GM23248 (cell line): ENCODE results near the gene EMP2. TPM values are rescaled to one million over a fixed set of nuclear protein-coding genes. Genes with fewer than 3 reads are reported as not detected.

Experiments used
- DNase-seq: peaks from one replicate; pipeline ENCODE4 v3.0.0-alpha.2; 2015
- H2AFZ ChIP-seq: fragments of 200-600 bp; sonication (generic); 2 replicates; pipeline ENCODE4 v1.6.1; 2016; ENCODE audit warnings: antibody characterized with exemption
- H3F3A ChIP-seq: fragments of 200-600 bp; sonication (generic); 2 replicates; pipeline ENCODE4 v1.6.1; 2016; ENCODE audit warnings: mild to moderate bottlenecking, antibody characterized with exemption, mixed run types; ENCODE audit not compliant: insufficient read depth
- H3K27ac ChIP-seq: fragments of 200-600 bp; sonication (generic); 2 replicates; pipeline ENCODE4 v1.5.1; 2016; ENCODE audit warnings: mild to moderate bottlenecking
- H3K27me3 ChIP-seq: fragments of 200-600 bp; sonication (generic); replicated peaks from 2 replicates; pipeline ENCODE4 v1.6.1; 2016; ENCODE audit warnings: mild to moderate bottlenecking; ENCODE audit not compliant: insufficient read depth
- H3K36me3 ChIP-seq: fragments of 200-600 bp; sonication (generic); 2 replicates; pipeline ENCODE4 v1.6.1; 2016; ENCODE audit warnings: low read depth, mild to moderate bottlenecking
- H3K4me1 ChIP-seq: fragments of 200-600 bp; sonication (generic); 2 replicates; pipeline ENCODE4 v1.6.1; 2016; ENCODE audit warnings: mild to moderate bottlenecking; ENCODE audit not compliant: insufficient read depth
- H3K4me2 ChIP-seq: fragments of 200-600 bp; sonication (generic); one replicate; pipeline ENCODE4 v1.6.1; 2016; ENCODE audit warnings: mild to moderate bottlenecking; ENCODE audit not compliant: unreplicated experiment
- H3K4me3 ChIP-seq: fragments of 200-600 bp; sonication (generic); 2 replicates; pipeline ENCODE4 v1.5.1; 2016; ENCODE audit warnings: mild to moderate bottlenecking
- H3K79me2 ChIP-seq: fragments of 200-600 bp; sonication (generic); 2 replicates; pipeline ENCODE4 v1.6.1; 2016; ENCODE audit warnings: mild to moderate bottlenecking; ENCODE audit not compliant: insufficient read depth
- H3K9ac ChIP-seq: fragments of 200-600 bp; sonication (generic); 2 replicates; pipeline ENCODE4 v1.6.1; 2016; ENCODE audit warnings: mild to moderate bottlenecking
- H3K9me2 ChIP-seq: fragments of 200-600 bp; sonication (generic); 2 replicates; pipeline ENCODE4 v1.6.1; 2016; ENCODE audit warnings: mixed run types, mild to moderate bottlenecking, moderate library complexity; ENCODE audit not compliant: insufficient read depth
- H3K9me3 ChIP-seq: fragments of 200-600 bp; sonication (generic); one replicate; pipeline ENCODE4 v1.6.1; 2017; ENCODE audit warnings: low read depth
- H4K20me1 ChIP-seq: fragments of 200-600 bp; sonication (generic); 2 replicates; pipeline ENCODE4 v1.6.0; 2016; ENCODE audit not compliant: insufficient read depth
- EZH2 ChIP-seq: fragments of 200-600 bp; sonication (generic); IDR thresholded peaks from 2 replicates; pipeline ENCODE4 v1.6.1; 2018; ENCODE audit warnings: antibody characterized with exemption, mild to moderate bottlenecking; ENCODE audit not compliant: insufficient read depth, poor library complexity, severe bottlenecking
- EZH2phosphoT487 ChIP-seq: fragments of 200-600 bp; sonication (generic); IDR thresholded peaks from 2 replicates; pipeline ENCODE4 v1.6.1; 2018; ENCODE audit warnings: antibody characterized with exemption, moderate library complexity, mild to moderate bottlenecking, low read depth; ENCODE audit not compliant: insufficient read depth
- WGBS, 2 experiments: methylation state at CpG; one replicate each; pipeline ENCODE4 v1.1.6; 2015 to 2017; ENCODE audit warnings: low lambda C conversion rate in 2 of 2, low coverage in 1 of 2; ENCODE audit errors: missing lambda C conversion rate in 2 of 2; 5-methylcytosine and 5-hydroxymethylcytosine counted together
- in situ Hi-C: fragments of 300-500 bp; cut with MboI; formaldehyde crosslinking; loops from 2 replicates; pipeline ENCODE4 v1.15.0; 2020
- polyA plus RNA-seq: library from polyadenylated mRNA; unstranded; fragments of >200 nt; fragmentation: Nextera tagmentation; extraction: Ambion mirVana; gene quantifications from 2 replicates; pipeline ENCODE4 v1.2.1, GENCODE V29; 2016
- total RNA-seq: library from RNA; depleted of rRNA; stranded (reverse); fragments of >200 nt; shearing (Covaris generic); gene quantifications from 2 replicates; pipeline ENCODE4 v1.2.3, GENCODE V29; 2014

The EMP2 gene
- total and polyA plus RNA-seq, 2 experiments from 2014 or later = 26.0 to 73.7 TPM

GRCh38 chr16:10579575-10579964 is 828 bp downstream of the EMP2 start:
- H3K27ac ChIP-seq = no peak overlapping the region
- H4K20me1 ChIP-seq = no peaks in the 10 kb centered on the region
- H3K27me3 ChIP-seq = no peaks in the 10 kb centered on the region
- no peaks in the 10 kb centered on the region for H3K36me3 ChIP-seq
- 8 to 9% methylated on average over 6 of the region's 6 CpGs for WGBS, 2 experiments
- H2AFZ ChIP-seq = peak overlapping the region; percentile 98
- H3K79me2 ChIP-seq = peaks cover 40% of the 10 kb centered on the region
- peak overlapping the region; percentile 89 for H3K9ac ChIP-seq
- peak overlapping the region; percentile 94 for H3K4me3 ChIP-seq
- peak overlapping the region; percentile 83 for H3K4me2 ChIP-seq
- DNase-seq = no peak
- peaks cover 30% of the 10 kb centered on the region for H3F3A ChIP-seq
- no peaks in the 10 kb centered on the region for H3K9me2 ChIP-seq
- peaks cover 54% of the 10 kb centered on the region for H3K4me1 ChIP-seq
- H3K9me3 ChIP-seq = no peaks in the 10 kb centered on the region
- in situ Hi-C loops = no loop called here
- TF ChIP-seq EZH2phosphoT487 (no peak), EZH2 (no peak)

GRCh38 chr16:10578474-10579316 is 1.7 kb downstream of the EMP2 start:
- DNase-seq = no peak
- 47 to 52% methylated on average over 20 of the region's 20 CpGs for WGBS, 2 experiments
- H3K36me3 ChIP-seq = no peaks in the 10 kb centered on the region
- in situ Hi-C loops = no loop called here
- H3K4me3 ChIP-seq = peak overlapping the region; percentile 94
- H3K9me2 ChIP-seq = no peaks in the 10 kb centered on the region
- H3K9me3 ChIP-seq = no peaks in the 10 kb centered on the region
- H3K4me2 ChIP-seq = peak overlapping the region; percentile 83
- no peak overlapping the region for H3K27ac ChIP-seq
- H3K4me1 ChIP-seq = peaks cover 47% of the 10 kb centered on the region
- H3K79me2 ChIP-seq = peaks cover 48% of the 10 kb centered on the region
- H3K27me3 ChIP-seq = no peaks in the 10 kb centered on the region
- H3K9ac ChIP-seq = no peak overlapping the region
- peaks cover 21% of the 10 kb centered on the region for H3F3A ChIP-seq
- no peaks in the 10 kb centered on the region for H4K20me1 ChIP-seq
- H2AFZ ChIP-seq = no peak overlapping the region
- no peak for TF ChIP-seq EZH2
- no peak for TF ChIP-seq EZH2phosphoT487

GRCh38 chr16:10577305-10578202 is 2.8 kb downstream of the EMP2 start:
- Histone ChIP-seq H3F3A (peaks cover 17% of the 10 kb centered on the region), H3K9me2 (no peaks in the 10 kb centered on the region), H3K36me3 (no peaks in the 10 kb centered on the region), H3K9ac (no peak overlapping the region), H3K27me3 (no peaks in the 10 kb centered on the region), H3K9me3 (no peaks in the 10 kb centered on the region), H3K4me2 (peak overlapping the region; percentile 51), H3K79me2 (peaks cover 60% of the 10 kb centered on the region), H3K4me1 (peaks cover 47% of the 10 kb centered on the region), H4K20me1 (no peaks in the 10 kb centered on the region), H3K27ac (no peak overlapping the region), H3K4me3 (peak overlapping the region; percentile 94; the same call in 1 of the 2 replicates), H2AFZ (no peak overlapping the region)
- DNase-seq = peak; percentile 40
- 24 to 25% methylated on average over 13 to 17 of the region's 17 CpGs for WGBS, 2 experiments
- in situ Hi-C loops = no loop called here
- TF ChIP-seq EZH2 = no peak
- no peak for TF ChIP-seq EZH2phosphoT487
